ENCODE results near the gene TEX48.

TEX48 gene

DNA sequence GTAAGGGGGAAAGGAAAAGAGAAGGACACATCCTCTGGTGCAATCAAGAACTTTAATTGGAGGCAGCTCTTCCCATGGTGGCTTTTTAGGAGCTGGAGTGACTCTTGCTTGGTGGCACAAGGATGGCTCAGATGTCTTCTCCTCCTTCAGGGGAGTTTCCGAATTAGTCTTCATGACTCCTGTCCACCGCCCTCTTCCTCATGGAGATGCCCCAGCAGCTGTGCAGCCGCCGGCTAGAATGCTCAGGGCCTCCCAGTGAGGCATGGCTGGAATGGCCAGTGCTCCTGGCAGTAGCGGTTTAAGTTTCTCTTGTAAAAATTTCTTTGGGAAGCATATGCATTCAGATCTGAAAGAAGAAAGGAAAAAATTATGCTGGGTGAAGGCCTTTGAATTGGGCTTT, 15.6 kb downstream of the TEX48 start:
- DNase-seq = no peak

DNA sequence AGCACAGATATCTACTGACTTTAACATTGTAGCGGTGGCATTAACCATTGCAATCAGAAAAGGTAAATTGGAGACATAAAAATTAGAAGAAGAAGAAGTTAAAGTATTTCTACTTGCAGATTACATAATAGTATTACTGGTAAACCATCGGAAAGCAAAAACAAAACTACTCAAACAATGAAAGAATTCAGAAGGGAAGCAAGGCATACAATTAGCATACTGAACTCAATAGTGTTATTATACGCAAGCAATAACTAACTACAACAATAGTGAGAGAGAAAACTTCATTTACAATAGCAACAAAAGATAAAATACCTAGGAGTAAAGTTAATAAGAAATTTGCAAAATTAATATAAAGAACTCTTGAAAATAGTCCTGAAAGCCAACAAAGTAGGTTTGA, 17.8 kb downstream of the TEX48 start:
- DNase-seq = no peak

DNA sequence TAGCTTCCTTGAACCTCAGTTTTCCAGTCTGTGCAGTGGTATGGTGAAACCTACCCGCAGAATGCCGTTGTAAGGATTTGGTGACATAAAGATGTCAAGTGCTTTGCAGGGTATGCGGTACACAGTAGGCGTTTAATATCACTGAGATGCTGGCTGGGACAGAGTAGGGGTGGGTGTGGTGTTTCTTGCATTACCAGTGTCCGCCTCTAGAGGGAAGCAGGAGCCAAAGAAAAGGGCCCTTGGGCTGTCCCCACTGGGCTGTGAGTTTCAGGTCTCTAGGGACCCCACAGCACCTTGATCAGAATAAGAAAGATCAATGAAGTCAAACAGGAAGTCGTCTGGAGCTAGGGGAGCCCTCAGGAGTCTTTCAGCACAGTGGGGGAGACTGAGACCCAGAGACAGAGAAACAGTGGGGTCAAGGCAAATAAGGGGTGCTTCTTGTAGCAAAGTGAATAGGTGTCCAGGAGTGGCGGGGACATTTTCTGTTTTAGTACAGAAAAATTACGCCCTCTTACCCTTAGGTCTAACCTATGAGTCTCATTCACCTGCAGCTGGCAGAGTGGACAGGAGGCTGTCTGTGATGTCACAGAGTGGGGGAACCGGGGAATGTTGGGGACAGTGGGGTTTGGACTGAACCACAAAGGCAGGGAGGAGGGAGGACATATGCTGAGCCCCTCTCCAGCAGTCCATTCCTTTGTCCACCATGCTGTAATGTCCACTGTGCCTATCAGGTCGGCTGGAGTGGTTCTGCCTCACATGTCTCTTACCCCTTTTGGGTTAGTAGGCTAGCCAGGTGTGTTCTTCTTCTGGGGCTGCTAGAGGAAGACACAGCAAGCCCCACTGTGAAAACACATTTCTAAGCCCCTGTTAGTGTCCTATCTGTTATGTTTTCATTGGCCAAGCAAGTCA, 19.7 kb downstream of the TEX48 start:
- DNase-seq = peak; percentile 50 to 73

- DNase-seq = no peak
Measured at GRCh38 chr9:114657705-114658104, 24.3 kb downstream of the TEX48 start, which contains the start of gene TEX53. Gene TEX53, minus strand, starts transcription at chr9:114657805. Its CDS starts 31 bp downstream, at chr9:114657774.

DNA sequence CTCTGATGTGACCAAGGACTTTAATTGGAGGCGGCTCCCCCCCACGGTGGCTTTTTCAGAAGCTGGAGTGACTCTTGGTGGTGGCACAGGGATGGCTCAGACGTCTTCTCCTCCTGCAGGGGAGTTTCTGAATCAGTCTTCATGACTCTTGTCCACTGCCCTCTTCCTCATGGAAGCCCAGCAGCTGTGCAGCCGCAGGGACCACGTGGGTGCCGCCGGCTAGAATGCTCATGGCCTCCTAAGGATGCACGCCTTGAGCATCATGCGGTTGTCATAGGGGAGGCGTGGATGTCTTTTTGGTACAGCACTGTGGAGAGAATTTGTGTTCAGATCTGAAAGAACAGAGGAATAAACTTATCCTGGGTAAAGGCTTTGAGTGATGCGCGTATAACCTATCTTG, 25.7 kb downstream of the TEX48 start:
- DNase-seq = no peak

- DNase-seq = no peak
Measured at GRCh38 chr9:114655689-114656088, 26.3 kb downstream of the TEX48 start.

- peak; percentile 67 to 85 for DNase-seq
Measured at GRCh38 chr9:114653556-114654159, 28.3 kb downstream of the TEX48 start.

DNA sequence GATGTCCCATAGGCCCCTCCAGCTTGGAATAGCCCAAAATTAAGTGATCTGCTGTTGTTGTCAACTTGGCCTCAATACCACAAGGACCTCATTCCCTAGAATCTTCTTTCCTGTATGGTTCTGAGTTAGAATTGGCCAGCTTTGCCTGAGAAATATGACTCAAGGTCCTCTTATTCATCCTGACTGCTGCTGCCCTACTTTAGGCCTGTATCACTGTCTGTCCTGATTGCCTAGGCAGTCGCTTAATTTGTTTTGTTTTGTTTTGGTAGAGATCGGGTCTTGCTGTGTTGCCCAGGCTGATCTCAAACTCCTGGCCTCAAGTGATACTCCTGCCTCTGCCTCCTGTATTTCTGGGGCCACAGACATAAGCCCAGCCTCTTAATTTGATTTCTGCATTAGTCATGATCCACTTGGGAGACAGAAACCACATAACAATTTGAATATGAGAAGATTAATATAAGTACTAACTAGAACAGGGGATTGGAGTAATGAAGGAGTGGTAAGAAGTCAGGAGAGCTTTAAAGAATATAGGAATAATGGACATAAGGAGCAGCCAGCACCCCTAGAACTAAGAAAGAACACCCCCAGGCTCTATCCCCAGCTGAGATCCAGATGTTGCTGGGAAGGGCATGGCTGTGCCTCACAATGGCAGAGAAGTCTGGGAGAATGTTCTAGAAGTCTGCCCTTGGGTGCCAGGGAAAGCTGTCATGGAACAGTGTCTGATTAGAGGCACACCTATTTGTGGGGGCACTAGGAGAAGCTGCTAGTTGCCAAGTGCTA, 29.0 kb downstream of the TEX48 start:
- no peak for DNase-seq

DNA sequence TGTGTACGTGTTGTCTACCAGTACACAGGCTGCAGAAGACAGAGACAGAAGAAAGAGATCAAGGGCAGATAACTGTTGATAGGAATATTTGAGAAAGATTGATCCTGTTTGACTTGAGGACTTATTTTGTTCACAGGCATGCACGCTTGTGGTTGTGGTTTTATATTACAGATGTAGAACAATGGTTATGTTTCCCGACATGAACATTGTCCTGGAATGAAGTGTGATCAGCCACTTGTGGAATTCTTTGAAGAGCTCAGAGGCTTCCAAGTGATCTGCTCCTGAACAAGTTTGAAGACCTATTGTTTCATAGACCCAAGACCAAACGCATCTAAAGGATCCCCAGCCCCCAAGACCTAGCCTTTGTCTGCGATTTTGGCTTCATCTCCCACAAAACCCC, 38.1 kb downstream of the TEX48 start:
- DNase-seq = no peak

DNA sequence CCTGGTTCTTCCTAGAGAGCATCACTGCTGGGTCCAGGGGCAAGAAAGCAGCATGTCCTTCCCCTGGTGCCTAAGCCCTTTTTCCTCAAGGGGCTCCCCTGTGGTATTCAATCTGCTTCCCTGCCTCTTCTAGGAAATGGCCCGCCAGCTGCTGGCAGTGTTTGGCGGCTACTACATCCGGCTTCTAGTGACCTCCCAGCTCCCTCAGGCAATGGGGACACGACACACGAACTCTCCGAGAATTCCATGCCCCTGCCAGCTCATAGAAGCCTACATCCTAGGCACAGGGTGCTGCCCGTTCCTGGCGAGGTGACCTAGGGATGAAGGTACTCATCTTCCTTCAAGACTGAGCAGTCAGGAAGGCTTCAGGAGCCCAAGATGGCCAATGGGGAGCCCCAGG, 39.0 kb downstream of the TEX48 start:
- no peak for DNase-seq

DNA sequence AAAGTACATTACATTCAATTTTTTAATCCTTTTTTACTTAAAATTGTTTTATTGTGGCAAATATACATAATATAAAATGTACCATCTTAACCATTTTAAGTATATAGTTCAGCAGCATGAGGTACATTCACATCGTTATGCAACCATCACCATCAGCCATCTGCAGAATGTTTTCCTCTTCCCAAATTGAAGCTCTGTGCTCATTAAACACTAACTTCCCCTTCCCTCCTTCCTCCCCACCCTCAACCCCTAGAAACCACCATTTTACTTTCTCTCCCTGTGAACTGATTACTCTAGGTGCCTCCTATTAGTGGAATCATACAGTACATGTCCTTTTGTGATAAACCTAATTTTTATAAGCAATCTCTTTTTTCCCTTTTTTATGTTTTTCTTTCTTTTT, 40.0 kb downstream of the TEX48 start:
- no peak for DNase-seq

DNA sequence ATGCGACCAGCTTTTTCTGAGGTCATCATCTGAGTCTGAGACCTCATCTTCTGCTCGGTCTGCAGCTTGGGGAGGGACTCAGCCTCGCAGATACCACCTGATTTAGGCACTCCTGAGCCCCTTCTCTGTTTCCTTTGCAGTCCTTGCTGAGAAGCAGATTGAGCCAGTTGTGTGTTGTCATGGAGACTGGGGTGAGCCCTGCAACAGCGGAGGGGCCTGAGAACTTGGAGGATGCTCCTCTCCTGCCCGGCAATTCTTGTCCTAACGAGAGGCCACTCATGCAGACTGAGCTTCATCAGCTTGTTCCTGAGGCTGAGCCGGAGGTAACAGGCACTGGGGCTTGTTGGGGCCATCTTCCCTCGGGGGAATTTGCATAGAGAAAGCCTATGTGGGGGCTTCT, 43.6 kb downstream of the TEX48 start:
- DNase-seq = no peak

- DNase-seq = no peak
Measured at GRCh38 chr9:114634387-114634786, 47.6 kb downstream of the TEX48 start.

DNA sequence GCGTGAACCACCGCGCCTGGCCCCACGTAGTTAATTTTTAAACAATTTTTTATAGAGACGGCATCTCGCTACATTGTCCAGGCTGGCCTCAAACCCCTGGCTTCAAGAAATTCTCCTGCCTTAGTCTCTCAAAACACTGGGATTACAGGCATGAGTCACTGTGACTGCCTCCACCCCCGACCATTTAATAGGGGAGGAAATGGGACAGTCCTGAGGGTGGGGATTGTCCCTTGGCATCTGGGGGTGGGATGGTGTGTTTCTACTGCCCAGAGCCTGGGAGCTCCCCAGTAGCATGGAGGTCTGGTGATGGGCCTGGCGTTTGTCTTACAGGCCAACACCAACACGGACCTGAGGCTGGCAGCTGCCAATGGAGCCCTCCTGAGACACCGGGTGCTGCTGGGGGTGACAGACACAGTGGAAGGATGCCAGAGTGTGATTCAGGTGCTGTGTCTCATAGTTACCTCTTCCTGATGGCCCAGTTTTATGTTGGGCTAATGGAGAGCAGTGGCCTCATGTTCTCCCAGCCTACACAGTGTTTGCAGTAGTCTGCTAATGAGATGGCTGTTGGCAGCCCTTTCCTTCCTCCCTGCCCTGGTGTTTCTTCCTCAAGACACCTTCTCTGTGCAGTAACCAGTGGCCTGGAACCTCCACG, 48.4 kb downstream of the TEX48 start:
- no peak for DNase-seq

DNA sequence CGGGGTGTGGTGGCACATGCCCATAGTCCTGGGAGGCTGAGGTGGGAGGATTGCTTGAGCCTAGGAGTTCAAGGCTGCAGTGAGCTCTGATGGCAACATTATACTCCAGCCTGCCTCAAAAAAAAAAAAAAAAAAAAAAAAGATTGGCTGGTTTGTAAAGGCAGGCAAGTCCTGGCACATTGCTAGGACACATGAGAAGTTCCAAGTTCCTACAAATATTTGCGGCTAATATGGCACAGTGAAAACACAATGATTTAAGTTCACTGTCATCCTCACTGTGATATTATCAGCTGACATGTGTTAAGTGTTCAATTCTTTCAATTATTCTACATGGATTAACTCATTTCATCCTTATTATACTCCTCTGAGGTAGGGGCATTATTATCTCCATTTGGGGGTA, 50.8 kb downstream of the TEX48 start:
- no peak for DNase-seq

GRCh38 chr9:114629563-114630090, 52.4 kb downstream of the TEX48 start:
- no peak for DNase-seq

DNA sequence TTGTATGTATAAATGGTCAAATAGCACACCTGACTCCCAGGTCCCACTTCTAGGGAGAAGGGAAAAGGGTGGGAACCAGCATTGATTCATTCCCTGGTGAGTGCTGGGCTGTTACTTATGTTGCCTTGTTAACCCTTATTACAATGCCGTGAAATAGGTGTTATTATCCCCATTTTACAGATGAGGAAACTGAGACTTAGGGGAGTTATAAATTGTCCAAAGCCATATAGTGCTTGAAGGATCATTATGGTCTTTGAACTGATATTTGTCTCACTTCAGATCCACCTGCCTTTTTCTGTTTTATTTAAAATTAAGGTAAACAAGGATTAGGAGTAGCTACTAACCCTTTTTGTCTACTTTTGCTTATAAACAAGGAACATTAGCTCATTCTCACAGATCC, 54.4 kb downstream of the TEX48 start:
- no peak for DNase-seq

DNA sequence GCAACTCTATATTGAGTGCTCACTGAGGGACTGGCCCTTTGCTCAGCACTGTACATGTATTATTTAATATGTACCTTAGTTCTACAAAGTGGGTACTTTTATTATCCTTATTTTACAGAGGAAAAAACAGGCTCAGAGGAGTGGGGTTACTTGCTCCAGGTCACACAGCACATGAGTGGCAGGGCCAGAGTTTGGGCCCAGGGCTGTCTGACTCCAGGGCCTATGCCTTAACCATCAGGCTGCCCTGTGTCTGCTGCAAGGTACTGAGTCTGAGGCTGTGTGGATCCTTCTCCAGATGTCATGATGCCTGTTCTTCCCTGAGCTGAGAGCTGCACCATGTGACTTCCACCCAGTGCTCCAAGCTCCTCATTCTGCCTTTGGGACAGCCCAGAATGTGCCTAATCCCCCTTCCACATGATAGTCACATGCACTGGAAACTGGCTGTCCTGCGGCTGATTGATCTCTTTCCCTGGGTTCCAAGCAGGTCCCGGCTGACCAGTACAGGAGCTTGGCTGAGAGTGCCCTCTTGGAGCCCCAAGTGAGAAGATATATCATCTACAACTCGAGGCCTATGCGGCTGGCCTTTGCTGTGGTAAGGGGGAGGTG, 55.5 kb downstream of the TEX48 start:
- no peak for DNase-seq

DNA sequence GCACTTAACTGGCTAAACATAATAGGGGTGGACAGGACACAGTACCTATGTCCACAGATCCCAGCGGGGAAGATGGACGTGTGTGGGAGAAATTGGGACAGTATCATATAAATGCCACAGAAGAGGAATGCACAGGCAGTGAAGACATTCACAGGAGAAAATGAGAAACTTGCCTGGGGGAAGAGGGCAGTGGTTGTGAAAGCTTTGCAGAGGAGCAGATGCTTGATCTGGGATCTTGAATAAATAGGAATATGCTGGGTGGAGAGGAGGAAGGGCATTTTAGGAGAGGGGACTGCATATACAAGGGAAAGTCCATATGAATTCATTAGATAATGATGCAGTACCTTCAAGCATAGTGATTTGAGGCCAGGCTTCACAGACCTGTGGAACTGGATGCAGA, 57.3 kb downstream of the TEX48 start:
- DNase-seq = no peak

DNA sequence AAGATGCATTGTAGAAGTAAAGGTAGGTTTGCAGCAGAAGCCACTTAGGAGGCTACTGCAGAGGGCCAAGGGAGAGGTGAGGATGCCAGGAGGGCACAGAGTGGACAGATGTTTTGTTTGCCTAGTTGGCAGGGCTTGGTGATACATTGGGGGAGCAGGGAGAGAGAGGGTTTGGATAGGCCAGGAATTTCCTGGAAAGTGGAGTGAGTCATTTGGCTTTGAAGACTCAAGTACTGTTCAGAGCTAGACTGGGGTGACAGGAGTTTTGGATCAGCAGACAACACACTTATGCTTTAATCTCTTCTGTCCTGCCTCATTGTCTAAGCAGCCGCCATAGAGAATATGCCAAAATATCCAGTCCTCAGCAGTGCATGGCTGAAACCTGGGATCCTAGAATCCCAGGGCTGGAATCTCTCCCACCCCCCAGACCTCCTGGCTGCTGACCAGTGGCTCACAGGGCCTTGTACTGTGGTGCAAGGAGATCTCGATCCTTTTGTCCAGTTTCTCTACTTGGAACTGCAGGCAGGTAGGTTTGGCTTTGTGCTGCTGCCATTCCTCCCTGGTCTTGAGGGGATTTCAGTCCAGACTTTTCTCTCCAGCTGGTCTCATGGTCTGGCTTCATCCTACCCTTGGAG, 59.9 kb downstream of the TEX48 start:
- DNase-seq = no peak

DNA sequence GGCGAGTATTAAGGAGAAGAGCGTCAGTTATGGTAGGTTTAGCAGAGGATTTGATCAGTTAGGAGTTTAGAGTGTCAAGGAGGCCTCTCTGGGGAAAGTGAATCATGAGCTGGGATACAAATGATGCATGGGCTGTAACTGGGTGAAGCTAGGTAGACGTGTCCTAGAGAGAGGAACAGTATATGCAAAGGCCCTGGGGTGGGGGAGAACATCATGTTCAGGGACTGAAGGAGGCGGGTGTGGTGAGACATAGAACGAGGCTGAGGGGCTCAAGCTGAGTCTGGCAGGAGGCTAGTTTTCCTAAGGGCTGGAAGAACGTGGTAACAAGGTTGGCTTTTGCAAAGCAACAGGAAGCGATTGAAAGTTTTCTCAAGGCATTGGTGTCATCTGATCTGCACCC, 60.4 kb downstream of the TEX48 start:
- DNase-seq = no peak

DNA sequence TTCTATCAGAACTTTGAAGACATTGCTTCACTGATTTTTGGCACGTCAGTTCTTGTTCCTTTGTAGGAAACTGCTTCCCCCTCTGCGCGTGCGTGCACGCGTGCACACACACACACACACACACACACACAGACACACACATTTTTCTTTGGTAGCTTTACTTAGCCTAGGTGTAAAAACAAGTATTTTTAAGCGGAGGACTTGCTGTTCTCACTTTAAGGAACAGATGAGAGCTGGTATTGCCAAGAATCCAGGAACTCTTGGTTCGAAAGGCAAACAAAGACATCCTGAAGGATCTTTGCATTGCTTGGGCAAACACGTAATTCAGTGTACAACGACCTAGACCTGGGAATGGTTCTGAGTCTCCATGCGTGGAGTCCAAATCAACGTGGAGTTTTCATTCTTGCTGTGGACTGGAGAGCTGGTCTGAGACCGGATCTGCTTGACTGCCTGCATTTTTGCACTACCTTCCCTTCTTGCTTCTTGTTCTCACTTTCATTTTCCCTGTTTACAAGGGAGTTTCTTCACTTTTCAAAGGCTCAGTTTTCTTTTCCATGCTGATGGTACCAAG, 62.7 kb downstream of the TEX48 start:
- DNase-seq = no peak

All from activated CD4-positive, alpha-beta T cell treated with anti-CD3 and anti-CD28 coated beads for 4 hours (primary cell).